A549 (cell line): ENCODE results near the gene DYNC1LI2. TPM values are rescaled to one million over a fixed set of nuclear protein-coding genes. Genes with fewer than 3 reads are reported as not detected.

Source experiments
- ATAC-seq, 2 experiments: fragments of 200-7000 bp in 1 of 2; fragments of >200 bp in 1 of 2; cut with Nextera tagmentation in 1 of 2; cut with Tn5 transposase in 1 of 2; 3 replicates each; pipeline versions ENCODE4 v1.8.0 to v1.9.1; 2018 to 2020; ENCODE audit warnings: mild to moderate bottlenecking in 1 of 2, moderate library complexity in 1 of 2
- CTCF ChIA-PET: fragments of 300-600 bp; sonication (Branson Sonifier 250); formaldehyde crosslinking; extraction: SDS; loops from one replicate; lab custom pipeline; 2021; ENCODE audit warnings: antibody characterized with exemption, inconsistent platforms; lab: Yijun Ruan, JAX
- POLR2A ChIA-PET: fragments of 350-600 bp; formaldehyde crosslinking; extraction: SDS; loops from one replicate; lab custom pipeline; 2021; ENCODE audit warnings: antibody characterized with exemption, inconsistent platforms; lab: Yijun Ruan, JAX
- DNase-seq, 2 experiments: peaks; one replicate each; pipeline versions ENCODE4 v3.0.0 to v3.0.0-alpha.2; 2011 to 2016; ENCODE audit warnings: low read depth in 1 of 2, low spot score in 1 of 2
- FAIRE-seq: peaks from 2 replicates; lab custom pipeline; 2011; peaks lifted over from hg19 to GRCh38; lab: Jason Lieb, UNC
- H3K27ac ChIP-seq, 2 experiments: fragments of >200 bp; sonication (Bioruptor Twin); formaldehyde crosslinking; 3 replicates each; pipeline ENCODE4 v1.5.1; 2016 to 2017
- H3K4me1 ChIP-seq: fragments of >200 bp; sonication (Bioruptor Twin); formaldehyde crosslinking; 3 replicates; pipeline ENCODE4 v1.6.1; 2016
- H3K4me2 ChIP-seq: fragments of >200 bp; sonication (Bioruptor Twin); formaldehyde crosslinking; 3 replicates; pipeline ENCODE4 v1.6.1; 2016
- H3K4me3 ChIP-seq: fragments of >200 bp; sonication (Bioruptor Twin); formaldehyde crosslinking; 3 replicates; pipeline ENCODE4 v1.5.1; 2016
- H3K9me3 ChIP-seq: fragments of >200 bp; sonication (Bioruptor Twin); formaldehyde crosslinking; 3 replicates; pipeline ENCODE4 v1.6.1; 2016
- BHLHE40 ChIP-seq: IDR thresholded peaks from 2 replicates; pipeline ENCODE4 v1.6.1; 2012; ENCODE audit warnings: low read depth, low read length, inconsistent platforms
- CBX2 ChIP-seq: fragments of 200-600 bp; sonication (generic); IDR thresholded peaks from 2 replicates; pipeline ENCODE4 v1.6.1; 2016; ENCODE audit warnings: low read depth, mild to moderate bottlenecking, borderline replicate concordance
- CBX8 ChIP-seq: fragments of 200-600 bp; sonication (generic); IDR thresholded peaks from 2 replicates; pipeline ENCODE4 v1.6.1; 2016
- CHD4 ChIP-seq: fragments of 200-600 bp; sonication (generic); IDR thresholded peaks from 2 replicates; pipeline ENCODE4 v1.6.1; 2016; ENCODE audit warnings: antibody characterized with exemption, mild to moderate bottlenecking, borderline replicate concordance
- CTCF ChIP-seq: fragments of >200 bp; sonication (Bioruptor Twin); formaldehyde crosslinking; IDR thresholded peaks from 3 replicates; pipeline ENCODE4 v1.5.1; 2016
- EHF ChIP-seq: fragments of 250-450 bp; sonication (Bioruptor Pico); IDR thresholded peaks from 2 replicates; pipeline ENCODE4 v1.5.0; 2020; ENCODE audit warnings: mild to moderate bottlenecking
- EHMT2 ChIP-seq: fragments of 200-600 bp; sonication (generic); IDR thresholded peaks from 2 replicates; pipeline ENCODE4 v1.6.1; 2016; ENCODE audit warnings: antibody characterized with exemption, low read depth, mild to moderate bottlenecking, moderate library complexity
- ELK1 ChIP-seq: fragments of 150-350 bp; IDR thresholded peaks from 2 replicates; pipeline ENCODE4 v1.6.1; 2014; ENCODE audit warnings: low read depth, mild to moderate bottlenecking, low read length
- EP300 ChIP-seq, 2 experiments: fragments of >200 bp; sonication (Bioruptor Twin); formaldehyde crosslinking; IDR thresholded peaks; 2 replicates in 1 of 2; 3 replicates in 1 of 2; pipeline ENCODE4 v1.6.1; 2016 to 2017
- FOSL2 ChIP-seq, 2 experiments: fragments of 450-650 bp in 1 of 2; fragments of >200 bp in 1 of 2; sonication (Bioruptor Twin) in 1 of 2; formaldehyde crosslinking; IDR thresholded peaks; 2 replicates each; pipeline versions ENCODE4 v1.5.0 to v1.6.1; 2016 to 2020; ENCODE audit warnings: mild to moderate bottlenecking in 1 of 2, moderate library complexity in 1 of 2
- GATA3 ChIP-seq: IDR thresholded peaks from 2 replicates; pipeline ENCODE4 v1.6.1; 2012; ENCODE audit warnings: borderline replicate concordance
- HDAC2 ChIP-seq: fragments of 200-600 bp; sonication (generic); IDR thresholded peaks from 2 replicates; pipeline ENCODE4 v1.6.1; 2016
- HES2 ChIP-seq: fragments of >200 bp; sonication (Bioruptor Twin); formaldehyde crosslinking; IDR thresholded peaks from 2 replicates; pipeline ENCODE4 v1.6.1; 2016
- HEYL ChIP-seq: fragments of 250-450 bp; sonication (Bioruptor Pico); IDR thresholded peaks from 2 replicates; pipeline ENCODE4 v1.8.0; 2021; ENCODE audit warnings: mild to moderate bottlenecking, moderate library complexity
- HOXB13 ChIP-seq: fragments of 250-450 bp; sonication (Bioruptor Pico); IDR thresholded peaks from 2 replicates; pipeline ENCODE4 v1.5.0; 2020; ENCODE audit warnings: low read depth, mild to moderate bottlenecking, moderate library complexity
- HOXB5 ChIP-seq: fragments of 250-450 bp; sonication (Bioruptor Pico); IDR thresholded peaks from 2 replicates; pipeline ENCODE4 v1.5.0; 2020; ENCODE audit warnings: mild to moderate bottlenecking, moderate library complexity
- JUN ChIP-seq, 2 experiments: fragments of >200 bp; sonication (Bioruptor Twin); formaldehyde crosslinking; IDR thresholded peaks; 2 replicates in 1 of 2; 3 replicates in 1 of 2; pipeline ENCODE4 v1.6.1; 2016 to 2017
- KDM5A ChIP-seq: fragments of 200-600 bp; sonication (generic); IDR thresholded peaks from 2 replicates; pipeline ENCODE4 v1.6.1; 2016; ENCODE audit warnings: antibody characterized with exemption, mild to moderate bottlenecking
- MAFK ChIP-seq: fragments of 450-650 bp; IDR thresholded peaks from 2 replicates; pipeline ENCODE4 v1.6.1; 2014; ENCODE audit not compliant: partially characterized antibody
- MAZ ChIP-seq: fragments of 150-350 bp; IDR thresholded peaks from 2 replicates; pipeline ENCODE4 v1.6.1; 2014; ENCODE audit warnings: antibody characterized with exemption, low read depth, low read length, borderline replicate concordance
- NPAS2 ChIP-seq: fragments of 250-450 bp; sonication (Bioruptor Pico); IDR thresholded peaks from 2 replicates; pipeline ENCODE4 v1.8.0; 2022; ENCODE audit warnings: mild to moderate bottlenecking, moderate library complexity, borderline replicate concordance
- POLR2A ChIP-seq: IDR thresholded peaks from 2 replicates; pipeline ENCODE4 v1.6.1; 2012; ENCODE audit warnings: mild to moderate bottlenecking, low read length
- RARB ChIP-seq: fragments of 250-450 bp; sonication (Bioruptor Pico); IDR thresholded peaks from 2 replicates; pipeline ENCODE4 v1.8.0; 2021; ENCODE audit warnings: mild to moderate bottlenecking, moderate library complexity
- RCOR1 ChIP-seq: fragments of 150-350 bp; IDR thresholded peaks from 2 replicates; pipeline ENCODE4 v1.6.1; 2014; ENCODE audit warnings: antibody characterized with exemption, low read length, low read depth
- SMC3 ChIP-seq: fragments of >200 bp; sonication (Bioruptor Twin); formaldehyde crosslinking; IDR thresholded peaks from 3 replicates; pipeline ENCODE4 v1.6.1; 2018; ENCODE audit warnings: inconsistent platforms
- SREBF2 ChIP-seq: fragments of 450-650 bp; IDR thresholded peaks from 2 replicates; pipeline ENCODE4 v1.6.1; 2014; ENCODE audit warnings: mild to moderate bottlenecking, moderate library complexity
- TP53 ChIP-seq: fragments of 250-450 bp; sonication (Bioruptor Pico); IDR thresholded peaks from 2 replicates; pipeline ENCODE4 v1.5.0; 2021; ENCODE audit warnings: mild to moderate bottlenecking, moderate library complexity
- ZC3H11A ChIP-seq: fragments of 450-650 bp; IDR thresholded peaks from 2 replicates; pipeline ENCODE4 v1.6.1; 2014; ENCODE audit warnings: antibody characterized with exemption, mild to moderate bottlenecking
- ZNF302 ChIP-seq: fragments of 250-450 bp; sonication (Bioruptor Pico); IDR thresholded peaks from 2 replicates; pipeline ENCODE4 v1.9.0; 2021; ENCODE audit warnings: inconsistent platforms, mild to moderate bottlenecking, moderate library complexity
- WGBS: methylation state at CpG from one replicate; pipeline ENCODE4 v1.1.6; 2017; ENCODE audit errors: missing lambda C conversion rate; 5-methylcytosine and 5-hydroxymethylcytosine counted together
- polyA plus RNA-seq, 4 experiments: library from polyadenylated mRNA; depleted of rRNA in 3 of 4; stranded (reverse); fragments of >200 nt; fragmentation: RNase III in 1 of 4; extraction: RNeasy Plus Mini Kit Qiagen cat#74134 plus additional on column Dnase treatment in 1 of 4; gene quantifications; 2 replicates in 3 of 4; 3 replicates in 1 of 4; pipeline ENCODE4 v1.2.3, GENCODE V29; 2011 to 2017

Gene DYNC1LI2
- polyA plus RNA-seq, 2 of the 4 experiments (the other 2 are of a cell fraction): 96.5 to 112 TPM

- no peak overlapping the region for H3K27ac ChIP-seq
- POLR2A ChIA-PET: interaction anchor here (0.5 kb wide), 1 partner anchor 107 kb away, joined by 4 read pairs; no protein-coding TSS in a partner anchor
These were observed 47.8 kb downstream of the DYNC1LI2 start for GRCh38 chr16:66703406-66704215.

GRCh38 chr16:66701516-66701915, 49.9 kb downstream of the DYNC1LI2 start:
- Histone ChIP-seq H3K4me1 (0 out of 3 replicates have a peak, but pooled peaks cover 3% of the 10 kb centered on the region), H3K27ac (no peak overlapping the region), H3K9me3 (no peaks in the 10 kb centered on the region), H3K4me3 (no peak overlapping the region), H3K4me2 (no peak overlapping the region)
- ATAC-seq: no peak
- POLR2A ChIA-PET: no interaction called here
- no peak for TF ChIP-seq GATA3
- TF ChIP-seq POLR2A: no peak
- no peak for TF ChIP-seq CHD4
- no peak for TF ChIP-seq SMC3
- TF ChIP-seq HEYL (CRISPR knock-in tag): no peak
- TF ChIP-seq SREBF2: no peak
- TF ChIP-seq MAFK: no peak
- TF ChIP-seq HES2: no peak
- TF ChIP-seq TP53: no peak
- TF ChIP-seq ZC3H11A: no peak
- no peak for TF ChIP-seq FOSL2 (IDR thresholded peaks at IDR 0.05)
- TF ChIP-seq FOSL2 (CRISPR knock-in tag; IDR thresholded peaks at IDR 0.05): no peak
- no peak for TF ChIP-seq CTCF
- no peak for TF ChIP-seq HDAC2
- no peak for TF ChIP-seq HOXB13 (CRISPR knock-in tag)
- FAIRE-seq: no peak
- DNase-seq: no peak
- CTCF ChIA-PET: interaction anchor here (0.6 to 1.7 kb wide), 5 partner anchors 9 to 39 kb away, joined by 3 to 5 read pairs (median 4); no protein-coding TSS in a partner anchor
- WGBS: 80% methylated on average over 2 of the region's 2 CpGs

More at GRCh38 chr16:66703406-66704215, 47.8 kb downstream of the DYNC1LI2 start:
- DNase-seq: no peak
- no peaks in the 10 kb centered on the region for H3K9me3 ChIP-seq
- WGBS: 69% methylated on average over 9 of the region's 9 CpGs
- no peak overlapping the region for H3K4me2 ChIP-seq
- FAIRE-seq: no peak
- CTCF ChIA-PET: interaction anchor here (1.2 to 1.5 kb wide), 4 partner anchors 25 to 164 kb away, joined by 3 to 5 read pairs (median 4); no protein-coding TSS in a partner anchor
- no peak overlapping the region for H3K4me3 ChIP-seq
- no peaks in the 10 kb centered on the region for H3K4me1 ChIP-seq
- peak; percentile 38 to 56; a peak in 4 of 6 replicates for ATAC-seq
- TF ChIP-seq CBX8: no peak
- TF ChIP-seq HOXB5 (CRISPR knock-in tag): no peak
- no peak for TF ChIP-seq CBX2
- no peak for TF ChIP-seq KDM5A
- TF ChIP-seq, all 56 proteins: peak for 0

GRCh38 chr16:66701026-66701425, 50.4 kb downstream of the DYNC1LI2 start:
- ChIA-PET POLR2A (no interaction called here), CTCF (interaction anchor here (0.6 to 1.7 kb wide), 5 partner anchors 10 to 559 kb away, joined by 3 to 4 read pairs (median 4); no protein-coding TSS in a partner anchor)
- FAIRE-seq (no peak), ATAC-seq (no peak), DNase-seq (no peak)
- Histone ChIP-seq H3K4me3 (no peak overlapping the region), H3K4me2 (no peak overlapping the region), H3K27ac (no peak overlapping the region), H3K4me1 (0 out of 3 replicates have a peak, but pooled peaks cover 3% of the 10 kb centered on the region), H3K9me3 (no peaks in the 10 kb centered on the region)
- no peak for TF ChIP-seq HES2
- no peak for TF ChIP-seq HOXB13 (CRISPR knock-in tag)
- TF ChIP-seq EHF: no peak
- TF ChIP-seq FOSL2 (IDR thresholded peaks at IDR 0.05): no peak
- no peak for TF ChIP-seq FOSL2 (CRISPR knock-in tag; IDR thresholded peaks at IDR 0.05)
- no peak for TF ChIP-seq GATA3
- TF ChIP-seq BHLHE40: no peak
- no peak for TF ChIP-seq ZNF302 (CRISPR knock-in tag)
- TF ChIP-seq EP300 (IDR thresholded peaks at IDR 0.05): no peak
- no peak for TF ChIP-seq ELK1
- no peak for TF ChIP-seq MAZ
- TF ChIP-seq EHMT2: no peak
- no peak for TF ChIP-seq CHD4
- no peak for TF ChIP-seq RCOR1
- TF ChIP-seq NPAS2 (CRISPR knock-in tag): no peak
- no peak for TF ChIP-seq JUN (IDR thresholded peaks at IDR 0.05)
- TF ChIP-seq RARB: no peak
- WGBS: 96% methylated on average over 2 of the region's 2 CpGs
